WTC11 (cell line): ENCODE data around the gene CHPT1.

Experiments
- ATF2 ChIP-seq: sonication (generic); formaldehyde crosslinking; IDR thresholded peaks from 2 replicates; pipeline ENCODE4 v1.8.1; 2022; ENCODE audit warnings: low read depth, missing genetic modification reagents, borderline replicate concordance
- ATF3 ChIP-seq: sonication (generic); formaldehyde crosslinking; conservative IDR thresholded peaks from 2 replicates; pipeline ENCODE4 v1.8.1; 2022; ENCODE audit warnings: mild to moderate bottlenecking, missing genetic modification reagents
- KAT7 ChIP-seq: sonication (generic); formaldehyde crosslinking; IDR thresholded peaks from 2 replicates; pipeline ENCODE4 v1.8.1; 2023; ENCODE audit warnings: missing genetic modification reagents, mild to moderate bottlenecking, borderline replicate concordance

GRCh38 chr12:101655393-101655792 lies 42.0 kb upstream of the CHPT1 start:
- no peak for TF ChIP-seq KAT7 (CRISPR knock-in tag)
- no peak for TF ChIP-seq ATF2 (CRISPR knock-in tag)
- no peak for TF ChIP-seq ATF3 (CRISPR knock-in tag)
